Keratinocyte (primary cell): ENCODE data around the gene CC2D1A. TPM values are rescaled to one million over a fixed set of nuclear protein-coding genes. Genes with fewer than 3 reads are reported as not detected.

Experiments
- DNase-seq: peaks from one replicate; pipeline ENCODE4 v3.0.0-alpha.2; 2011; ENCODE audit warnings: low read depth, missing footprints, low spot score
- FAIRE-seq: peaks from 2 replicates; lab custom pipeline; 2011; peaks lifted over from hg19 to GRCh38; lab: Jason Lieb, UNC
- H2AFZ ChIP-seq: 2 replicates; pipeline ENCODE4 v1.6.0; 2012; ENCODE audit warnings: low read length, control low read depth, inconsistent platforms; ENCODE audit not compliant: control insufficient read depth
- H3K27ac ChIP-seq: 2 replicates; pipeline ENCODE4 v1.5.1; 2011; ENCODE audit warnings: low read length; ENCODE audit not compliant: control insufficient read depth, insufficient read depth
- H3K27me3 ChIP-seq: 3 replicates; pipeline ENCODE4 v1.6.0; 2011; ENCODE audit warnings: low read length; ENCODE audit not compliant: control insufficient read depth, insufficient read depth; ENCODE audit errors: extremely low read depth
- H3K36me3 ChIP-seq, 2 experiments: 2 replicates in 1 of 2; 3 replicates in 1 of 2; pipeline ENCODE4 v1.5.1; 2011; ENCODE audit warnings: low read length in 2 of 2, mild to moderate bottlenecking in 1 of 2; ENCODE audit not compliant: control insufficient read depth in 2 of 2, insufficient read depth in 2 of 2; ENCODE audit errors: extremely low read depth in 1 of 2
- H3K4me1 ChIP-seq: 3 replicates; pipeline ENCODE4 v1.5.1; 2011; ENCODE audit warnings: low read length; ENCODE audit not compliant: control insufficient read depth, insufficient read depth; ENCODE audit errors: extremely low read depth
- H3K4me2 ChIP-seq: 3 replicates; pipeline ENCODE4 v1.6.0; 2011; ENCODE audit warnings: low read depth, low read length; ENCODE audit not compliant: control insufficient read depth, insufficient read depth; ENCODE audit errors: extremely low read depth
- H3K4me3 ChIP-seq, 3 experiments: fragments of 200-600 bp in 1 of 3; sonication (generic) in 1 of 3; 2 replicates in 2 of 3; 3 replicates in 1 of 3; pipeline ENCODE4 v1.5.1; 2011 to 2016; ENCODE audit warnings: low read length in 3 of 3, mild to moderate bottlenecking in 3 of 3, control low read depth in 2 of 3, inconsistent platforms in 1 of 3, low read depth in 1 of 3, mixed read lengths in 1 of 3, mixed run types in 1 of 3, moderate library complexity in 1 of 3; ENCODE audit not compliant: control insufficient read depth in 2 of 3, insufficient read depth in 2 of 3; ENCODE audit errors: extremely low read depth in 1 of 3
- H3K79me2 ChIP-seq: 2 replicates; pipeline ENCODE4 v1.6.0; 2012; ENCODE audit warnings: low read length; ENCODE audit not compliant: control insufficient read depth, insufficient read depth
- H3K9ac ChIP-seq: 3 replicates; pipeline ENCODE4 v1.6.0; 2011; ENCODE audit warnings: low read length; ENCODE audit not compliant: control insufficient read depth, insufficient read depth; ENCODE audit errors: extremely low read depth
- H3K9me1 ChIP-seq: 3 replicates; pipeline ENCODE4 v1.6.0; 2011; ENCODE audit warnings: low read length; ENCODE audit not compliant: control insufficient read depth, insufficient read depth; ENCODE audit errors: extremely low read depth
- H3K9me3 ChIP-seq: 2 replicates; pipeline ENCODE4 v1.5.1; 2012; ENCODE audit warnings: low read depth, low read length; ENCODE audit not compliant: control insufficient read depth
- H4K20me1 ChIP-seq: 3 replicates; pipeline ENCODE4 v1.6.0; 2011; ENCODE audit warnings: low read length; ENCODE audit not compliant: control insufficient read depth, insufficient read depth; ENCODE audit errors: extremely low read depth
- EZH2 ChIP-seq: IDR thresholded peaks from one replicate; pipeline ENCODE4 v1.6.1; 2012; ENCODE audit warnings: inconsistent platforms, mild to moderate bottlenecking, low read length, moderate library complexity
- dilution Hi-C: fragments of 300-500 bp; cut with MboI; formaldehyde crosslinking; loops from one replicate; pipeline ENCODE4 v1.7.0; 2020; ENCODE audit warnings: low sequenced_read_pairs; ENCODE audit not compliant: extremely low pct_ligation_motif_present
- polyA plus RNA-seq, 5 experiments: library from polyadenylated mRNA; depleted of rRNA in 3 of 5; stranded (reverse) in 3 of 5; stranded (forward) in 1 of 5; unstranded in 1 of 5; fragments of >200 nt; gene quantifications; 1 replicate in 1 of 5; 2 replicates in 3 of 5; 3 replicates in 1 of 5; pipeline versions ENCODE4 v1.2.1 to v1.2.3, GENCODE V29; 2011 to 2012; ENCODE audit warnings: missing spikeins in 2 of 5, low read depth in 1 of 5, low replicate concordance in 1 of 5
- TF ChIP-seq, protein P1 (sequence below), 3 experiments: IDR thresholded peaks in 1 of 3; conservative IDR thresholded peaks in 1 of 3; optimal IDR thresholded peaks in 1 of 3; 2 replicates in 2 of 3; 3 replicates in 1 of 3; pipeline versions ENCODE3 to v1.5.1; 2011; ENCODE audit warnings: low read length in 3 of 3, mild to moderate bottlenecking in 3 of 3, moderate library complexity in 2 of 3, control low read depth in 1 of 3, inconsistent platforms in 1 of 3; ENCODE audit not compliant: insufficient read depth in 2 of 3; ENCODE audit errors: extremely low read depth in 1 of 3

The CC2D1A gene
- polyA plus RNA-seq, 1 donor (not counting 4 experiments of a cell fraction or from before 2014, with no cell fraction given): 11.2 TPM

DNA sequence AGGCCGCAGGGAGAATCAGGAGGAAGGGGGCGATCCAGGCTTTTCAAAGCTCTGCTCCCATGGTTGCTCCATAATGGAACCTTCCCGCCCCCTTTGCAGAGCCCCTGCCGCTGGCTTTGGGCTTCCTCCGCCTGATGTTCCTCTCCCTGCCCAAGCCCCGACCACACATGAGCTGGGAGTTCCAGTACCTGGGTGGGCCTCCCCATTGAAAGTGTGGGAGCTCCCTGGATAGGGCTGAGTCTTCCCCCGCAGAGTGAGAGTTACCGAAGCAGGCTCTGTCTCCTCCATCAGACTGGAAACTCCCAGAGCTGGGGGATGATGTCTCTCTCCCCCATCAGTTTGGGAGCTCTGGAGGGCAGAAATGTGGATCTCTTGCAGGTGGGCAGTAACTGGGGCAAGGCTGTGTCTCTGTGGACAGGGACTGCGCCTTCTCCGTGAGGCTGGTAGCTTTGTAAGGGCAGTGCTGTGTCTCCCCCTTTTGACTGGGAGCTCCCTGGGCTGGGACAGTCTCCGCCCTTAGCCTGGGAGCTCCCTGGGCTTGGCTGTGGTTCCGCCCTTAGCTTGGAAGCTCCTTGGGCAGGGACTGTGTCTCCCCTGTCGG lies 47.0 kb downstream of the CC2D1A start:
- peaks cover 19% of the 10 kb centered on the region for H3K79me2 ChIP-seq
- no peaks in the 10 kb centered on the region for H3K9me1 ChIP-seq
- H3K36me3 ChIP-seq: peaks cover 16 to 23% of the 10 kb centered on the region in 2 experiments
- H3K27ac ChIP-seq: peak overlapping the region; percentile 46
- DNase-seq (no peak), FAIRE-seq (peak; percentile 77)
- H3K4me1 ChIP-seq: peaks cover 9% of the 10 kb centered on the region
- H3K4me3 ChIP-seq: peak overlapping the region; percentile 62 to 99 (median 78)
- H3K9me3 ChIP-seq: no peaks in the 10 kb centered on the region
- no peaks in the 10 kb centered on the region for H3K27me3 ChIP-seq
- TF ChIP-seq, protein P1, sequence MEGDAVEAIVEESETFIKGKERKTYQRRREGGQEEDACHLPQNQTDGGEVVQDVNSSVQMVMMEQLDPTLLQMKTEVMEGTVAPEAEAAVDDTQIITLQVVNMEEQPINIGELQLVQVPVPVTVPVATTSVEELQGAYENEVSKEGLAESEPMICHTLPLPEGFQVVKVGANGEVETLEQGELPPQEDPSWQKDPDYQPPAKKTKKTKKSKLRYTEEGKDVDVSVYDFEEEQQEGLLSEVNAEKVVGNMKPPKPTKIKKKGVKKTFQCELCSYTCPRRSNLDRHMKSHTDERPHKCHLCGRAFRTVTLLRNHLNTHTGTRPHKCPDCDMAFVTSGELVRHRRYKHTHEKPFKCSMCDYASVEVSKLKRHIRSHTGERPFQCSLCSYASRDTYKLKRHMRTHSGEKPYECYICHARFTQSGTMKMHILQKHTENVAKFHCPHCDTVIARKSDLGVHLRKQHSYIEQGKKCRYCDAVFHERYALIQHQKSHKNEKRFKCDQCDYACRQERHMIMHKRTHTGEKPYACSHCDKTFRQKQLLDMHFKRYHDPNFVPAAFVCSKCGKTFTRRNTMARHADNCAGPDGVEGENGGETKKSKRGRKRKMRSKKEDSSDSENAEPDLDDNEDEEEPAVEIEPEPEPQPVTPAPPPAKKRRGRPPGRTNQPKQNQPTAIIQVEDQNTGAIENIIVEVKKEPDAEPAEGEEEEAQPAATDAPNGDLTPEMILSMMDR (optimal IDR thresholded peaks at IDR 0.05 in 1 of 3, IDR thresholded peaks at IDR 0.05 in 1 of 3, conservative IDR thresholded peaks at IDR 0.05 in 1 of 3; ENCODE audit: extremely low read depth in 1 of 3, insufficient read depth in 2 of 3, low read length in 3 of 3): peak in 2 of 3 experiments; percentile 17 to 69
- no peak for TF ChIP-seq EZH2
- H2AFZ ChIP-seq: no peak overlapping the region
- no peaks in the 10 kb centered on the region for H4K20me1 ChIP-seq
- dilution Hi-C loops: no loop called here
- H3K9ac ChIP-seq: peak overlapping the region; percentile 72
- H3K4me2 ChIP-seq: peak overlapping the region; percentile 87

DNA sequence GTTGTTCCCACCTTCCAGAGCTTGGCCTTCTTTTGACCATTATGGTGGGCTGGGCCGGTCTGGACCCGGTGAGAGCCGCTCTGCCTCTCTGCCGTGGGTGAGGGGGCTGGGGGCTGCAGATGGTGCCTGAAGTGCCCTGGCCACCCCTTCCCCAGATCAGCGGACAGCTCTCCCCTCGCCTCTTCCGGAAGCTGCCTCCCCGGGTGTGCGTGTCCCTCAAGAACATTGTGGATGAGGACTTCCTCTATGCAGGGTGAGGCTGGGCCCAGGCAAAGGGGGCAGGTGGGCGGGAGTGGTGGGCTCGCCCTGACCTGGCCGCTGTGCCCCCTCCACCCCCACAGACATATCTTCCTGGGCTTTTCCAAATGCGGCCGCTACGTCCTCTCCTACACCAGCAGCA lies 48.2 kb downstream of the CC2D1A start:
- no peak for TF ChIP-seq EZH2
- TF ChIP-seq, protein P1 (optimal IDR thresholded peaks at IDR 0.05 in 1 of 3, IDR thresholded peaks at IDR 0.05 in 1 of 3, conservative IDR thresholded peaks at IDR 0.05 in 1 of 3; ENCODE audit: extremely low read depth in 1 of 3, insufficient read depth in 2 of 3, low read length in 3 of 3): no peak
- Histone ChIP-seq H3K27ac (no peak overlapping the region), H3K36me3 (peaks cover 21 to 23% of the 10 kb centered on the region in 2 experiments), H3K4me3 (no peak overlapping the region), H3K9ac (no peak overlapping the region), H3K4me1 (peaks cover 9% of the 10 kb centered on the region), H2AFZ (no peak overlapping the region), H3K9me3 (no peaks in the 10 kb centered on the region), H3K9me1 (no peaks in the 10 kb centered on the region), H4K20me1 (no peaks in the 10 kb centered on the region), H3K27me3 (no peaks in the 10 kb centered on the region), H3K4me2 (no peak overlapping the region), H3K79me2 (peaks cover 19% of the 10 kb centered on the region)
- dilution Hi-C loops: no loop called here
- FAIRE-seq (no peak), DNase-seq (no peak)
